GM18868 (cell line): ENCODE data around the gene MYCBPAP.
A peak's percentile ranks its signal among the peaks of the same experiment; 100 is the strongest.

Source experiments
- ATAC-seq: cut with Tn5 transposase; IDR thresholded peaks from one replicate; pipeline ENCODE4 v1.9.1; 2021; ENCODE audit warnings: mild to moderate bottlenecking, moderate library complexity; ENCODE audit not compliant: unreplicated experiment

MYCBPAP gene

DNA sequence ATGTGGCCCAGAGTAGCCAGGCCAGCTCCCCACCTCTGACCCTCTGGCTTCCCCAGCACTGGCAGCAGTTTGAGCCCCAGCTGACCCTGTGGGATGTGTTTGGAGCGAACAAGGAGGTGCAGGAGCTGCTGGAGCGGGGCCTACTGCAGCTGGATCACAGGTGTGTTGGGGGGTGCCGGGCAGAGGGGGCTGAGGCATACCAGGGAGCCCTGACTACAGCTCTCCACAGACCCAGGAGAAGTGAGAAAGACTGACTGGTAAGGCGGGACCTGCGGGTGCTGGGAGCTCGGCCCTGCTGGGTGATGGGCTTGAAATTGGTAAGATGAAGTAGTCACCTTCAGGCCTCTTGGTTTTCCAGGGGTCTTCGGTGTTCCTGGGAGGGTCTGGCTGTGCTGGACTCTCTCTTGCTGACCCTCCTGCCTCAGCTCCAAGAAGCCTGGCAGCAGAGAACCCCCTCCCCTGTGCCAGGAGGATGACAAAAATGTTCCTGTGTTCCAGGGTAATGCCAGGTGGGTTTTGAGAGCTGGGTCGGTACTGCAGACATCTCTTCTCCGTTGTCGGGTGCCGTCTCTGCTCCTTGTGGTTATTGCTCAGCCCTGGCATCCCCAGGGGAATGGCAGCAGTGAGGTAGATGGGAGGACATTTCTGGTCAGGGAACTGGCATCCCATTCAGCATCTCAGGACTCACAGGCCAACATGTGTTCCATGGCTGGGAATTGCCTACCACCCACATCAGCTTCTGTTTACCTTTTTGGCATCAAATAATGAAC lies 23.7 kb upstream of the MYCBPAP start:
- no peak for ATAC-seq

DNA sequence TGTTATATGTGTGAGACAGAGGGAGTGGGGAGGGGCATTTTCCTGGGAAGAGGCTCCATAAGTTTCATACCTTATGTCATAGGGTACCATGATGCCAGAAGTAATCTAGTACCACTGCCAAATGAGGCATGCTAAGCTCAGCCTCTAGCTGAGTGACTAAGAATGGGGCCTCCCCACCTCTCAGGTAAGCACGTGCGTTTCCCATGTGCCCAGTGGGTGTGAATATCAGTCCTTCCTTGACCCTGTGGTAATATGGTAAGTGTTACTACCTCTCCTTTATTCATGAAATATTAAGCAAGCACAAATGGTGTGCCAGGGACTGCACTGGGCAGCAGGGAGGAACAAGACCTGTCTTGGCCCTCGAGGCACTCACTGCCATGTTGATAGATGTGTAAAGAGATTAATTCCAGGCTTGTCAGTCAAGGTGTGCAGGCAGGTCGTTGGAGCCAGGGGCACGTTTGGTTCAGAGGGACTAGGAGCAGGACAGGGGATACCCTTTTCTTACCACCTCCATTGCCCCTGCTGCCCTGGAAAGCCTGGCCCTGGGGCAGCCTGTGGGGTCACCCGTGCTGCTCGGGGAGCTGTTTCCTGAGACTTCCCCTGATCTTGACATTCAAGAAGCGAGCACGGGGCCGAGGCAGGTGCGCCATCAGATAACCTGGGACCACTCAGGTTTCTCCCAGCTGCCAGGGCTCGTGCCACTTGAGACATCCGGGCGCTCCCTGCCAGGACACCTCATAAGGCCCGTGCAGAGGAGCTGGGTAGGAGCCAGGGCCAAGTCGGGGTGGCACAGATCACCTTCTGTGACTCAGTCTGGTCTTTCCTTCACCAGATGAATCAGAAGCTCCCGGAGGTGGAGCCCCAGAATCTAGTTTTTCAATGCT lies 20.8 kb upstream of the MYCBPAP start:
- ATAC-seq, result no peak

DNA sequence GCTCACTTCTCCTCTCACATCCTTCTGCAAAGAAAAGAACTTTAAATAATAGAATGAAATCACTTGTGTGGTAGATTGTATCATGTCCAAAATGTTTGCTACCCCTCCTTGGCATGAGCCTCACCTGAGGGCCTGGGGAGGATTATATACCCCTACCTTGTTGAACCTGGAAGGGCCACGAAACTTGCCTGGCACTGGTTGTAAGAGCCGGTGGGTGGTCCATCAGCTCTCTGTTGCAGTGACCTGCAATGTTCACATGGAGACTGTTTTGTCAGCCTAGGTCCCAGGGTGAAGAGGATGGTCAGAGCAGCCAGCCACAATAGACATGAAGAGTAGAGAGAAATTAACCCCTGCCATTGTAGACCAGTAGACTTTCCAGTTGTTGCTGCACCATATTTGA lies 19.4 kb upstream of the MYCBPAP start:
- ATAC-seq, result no peak

DNA sequence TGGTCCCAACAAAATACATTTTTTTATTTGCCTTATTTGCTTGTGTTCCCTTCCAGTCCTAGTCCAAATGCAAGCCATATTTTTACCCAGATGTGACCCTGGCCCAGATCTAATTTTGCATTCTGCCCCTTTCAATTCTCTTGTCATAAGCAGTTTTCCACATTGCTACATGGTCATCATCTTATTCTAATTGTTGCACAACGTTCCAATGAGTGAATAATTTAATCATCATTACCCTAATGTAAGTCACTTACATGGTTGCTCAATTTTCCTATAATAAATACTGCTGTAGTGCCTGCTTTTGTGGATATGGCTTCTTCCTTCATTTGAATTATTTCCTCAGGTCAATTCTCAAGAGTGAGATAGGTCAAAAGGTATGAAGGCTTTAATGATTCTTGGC lies 16.7 kb upstream of the MYCBPAP start:
- no peak for ATAC-seq

DNA sequence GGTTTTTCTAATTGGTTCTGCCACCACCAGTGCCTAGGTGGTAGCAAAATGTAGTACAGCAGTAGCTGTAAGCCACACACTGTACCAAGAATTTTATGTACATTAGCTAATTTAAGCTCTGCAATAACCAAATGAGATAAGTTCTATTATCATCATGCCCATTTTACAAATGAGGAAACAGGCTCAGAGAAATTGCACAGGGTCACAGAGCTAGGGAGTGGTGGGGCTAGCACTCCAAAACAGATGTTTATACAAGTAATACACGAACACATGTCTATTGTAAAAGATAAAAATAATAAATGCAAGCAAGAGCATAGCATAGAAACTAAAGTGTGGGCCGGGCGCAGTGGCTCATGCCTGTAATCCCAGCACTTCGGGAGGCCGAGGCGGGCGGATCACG lies 16.0 kb upstream of the MYCBPAP start:
- no peak for ATAC-seq

DNA sequence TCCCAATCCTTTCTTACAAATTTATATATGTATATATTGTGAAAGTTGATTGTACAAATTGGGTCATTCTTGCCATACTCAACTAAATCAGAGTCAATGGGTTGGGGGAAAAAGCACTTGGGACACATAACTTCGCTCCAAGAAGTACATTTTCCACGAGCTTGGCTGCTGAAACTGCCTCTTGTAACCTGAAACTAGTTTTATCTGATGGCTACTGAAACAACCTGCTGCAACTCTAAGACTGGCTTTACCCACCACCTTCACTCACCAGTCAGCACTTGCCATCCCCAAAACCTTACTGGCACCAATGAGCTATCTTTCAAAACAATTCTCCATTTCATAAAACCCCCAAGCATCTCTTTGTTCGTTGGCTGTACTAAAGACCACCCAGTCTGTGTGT lies 14.5 kb upstream of the MYCBPAP start:
- ATAC-seq, result no peak

DNA sequence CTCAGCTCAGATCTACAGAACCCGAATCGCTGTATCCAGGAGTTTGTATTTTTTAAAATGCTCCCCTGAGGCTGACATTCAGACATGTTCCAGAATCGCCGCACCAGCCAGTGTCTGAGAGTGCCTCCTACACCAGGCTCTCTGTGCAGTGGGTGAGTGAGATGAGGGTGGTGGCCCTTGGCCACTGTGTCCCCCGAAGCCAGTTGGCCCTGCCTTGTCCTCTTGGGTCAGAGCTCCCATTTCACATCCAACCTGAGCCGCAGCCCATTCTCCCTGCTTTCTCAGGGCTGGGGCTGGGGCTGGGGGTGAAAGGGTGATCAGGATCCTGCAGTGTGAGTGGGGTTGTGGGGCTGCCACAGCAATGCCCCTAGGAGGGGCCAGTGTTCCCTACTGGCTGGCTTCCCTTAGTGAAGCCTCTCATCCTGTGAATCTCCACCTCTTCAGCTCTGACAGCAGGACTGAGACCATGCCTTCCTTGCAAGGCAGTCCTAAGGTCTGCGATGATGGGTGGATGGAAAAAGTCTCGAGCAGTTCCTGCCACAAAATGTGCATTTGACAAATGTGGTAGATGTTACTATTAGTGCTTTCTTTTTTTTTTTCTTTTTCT lies 12.9 kb upstream of the MYCBPAP start:
- no peak for ATAC-seq

DNA sequence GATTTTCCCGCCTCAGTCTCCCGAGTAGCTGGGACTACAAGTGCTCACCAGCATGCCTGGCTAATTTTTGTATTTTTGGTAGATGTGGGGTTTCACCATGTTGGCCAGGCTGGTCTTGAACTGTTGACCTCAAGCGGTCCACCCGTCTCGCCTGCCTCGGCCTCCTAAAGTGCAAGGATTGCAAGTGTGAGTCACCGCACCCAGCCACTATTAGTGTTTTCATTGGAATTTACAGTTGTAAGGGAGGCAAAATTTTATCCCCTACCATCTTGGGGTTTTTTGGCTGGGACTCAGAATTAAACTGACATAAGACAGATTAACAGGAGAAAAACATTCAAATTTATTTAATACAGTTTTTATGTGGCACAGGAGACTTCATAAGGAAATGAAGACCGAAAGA lies 12.3 kb upstream of the MYCBPAP start:
- ATAC-seq, result no peak

DNA sequence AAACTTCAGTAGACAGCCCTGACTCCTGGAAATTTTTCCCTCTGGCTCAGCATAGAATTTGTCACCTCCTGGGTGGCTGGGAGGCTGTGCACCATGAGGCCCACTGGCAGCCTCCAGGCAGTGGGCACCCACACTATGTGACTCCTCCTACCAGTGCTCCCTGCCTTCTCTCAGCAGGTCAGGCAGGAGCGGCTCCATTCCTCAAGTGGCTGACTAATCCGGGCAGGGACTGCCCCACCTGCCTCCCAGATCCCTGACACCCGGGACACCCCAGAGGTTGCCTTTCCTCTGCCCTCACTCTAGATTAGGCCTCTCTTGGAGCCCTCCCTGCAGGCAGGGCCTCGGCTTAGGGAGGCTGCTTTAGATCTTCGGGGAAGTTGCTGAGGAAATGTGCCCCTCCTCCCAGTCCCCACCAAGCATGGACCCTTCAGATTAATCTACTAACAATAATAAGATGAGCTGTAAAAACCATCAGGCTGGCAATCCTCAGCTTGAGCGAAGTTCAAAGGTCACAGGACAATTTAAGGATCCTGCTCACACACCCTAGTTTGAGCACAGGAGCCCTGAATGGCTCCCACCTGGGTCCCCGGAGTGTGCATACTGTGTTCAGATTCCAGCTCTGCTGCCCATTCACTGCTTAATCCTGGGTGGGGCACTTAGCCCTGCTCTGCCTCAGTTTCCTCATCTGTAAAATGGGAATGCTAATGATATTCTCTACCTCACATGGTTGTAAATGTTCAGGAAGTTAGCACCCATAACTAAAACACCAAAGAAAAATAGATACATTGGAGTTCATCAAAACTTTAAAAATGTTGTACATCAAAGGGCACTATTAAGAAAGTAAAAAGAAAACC lies 10.0 kb upstream of the MYCBPAP start:
- no peak for ATAC-seq

DNA sequence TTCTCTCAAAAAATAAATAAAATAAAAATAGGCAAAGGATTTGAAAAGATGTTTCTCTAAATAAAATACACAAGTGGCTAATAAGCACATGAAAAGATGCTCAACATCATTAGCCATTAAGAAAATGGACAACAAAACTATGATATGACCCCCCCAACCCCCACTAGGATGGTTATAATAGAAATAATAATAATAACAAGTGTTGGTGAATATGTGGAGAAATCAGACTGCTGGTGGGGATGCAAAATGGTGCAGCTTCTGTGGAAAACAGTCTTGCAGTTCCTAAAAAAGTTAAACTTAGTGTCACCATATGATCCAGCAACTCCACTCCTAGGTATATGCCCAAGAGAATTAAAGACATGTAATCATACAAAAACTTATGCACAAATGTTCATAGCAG lies 9.0 kb upstream of the MYCBPAP start:
- no peak for ATAC-seq

DNA sequence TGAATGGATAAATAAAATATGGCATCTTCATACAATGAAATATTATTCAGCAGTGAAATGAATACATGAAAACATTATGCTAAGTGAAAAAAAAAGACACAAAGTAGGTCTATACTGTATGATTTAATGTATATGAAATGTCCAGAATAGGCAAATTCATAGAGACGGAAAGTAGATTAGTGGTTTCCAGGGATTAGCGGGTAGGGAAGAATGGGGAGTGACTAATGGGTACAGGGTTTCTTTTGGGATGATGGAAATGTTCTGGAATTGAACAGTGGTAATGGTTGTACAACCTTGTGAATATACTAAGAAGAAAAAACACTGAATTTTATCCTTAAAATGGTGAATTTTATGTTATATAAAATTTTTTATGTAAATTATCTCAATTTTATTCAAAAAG lies 8.5 kb upstream of the MYCBPAP start:
- ATAC-seq, result no peak

DNA sequence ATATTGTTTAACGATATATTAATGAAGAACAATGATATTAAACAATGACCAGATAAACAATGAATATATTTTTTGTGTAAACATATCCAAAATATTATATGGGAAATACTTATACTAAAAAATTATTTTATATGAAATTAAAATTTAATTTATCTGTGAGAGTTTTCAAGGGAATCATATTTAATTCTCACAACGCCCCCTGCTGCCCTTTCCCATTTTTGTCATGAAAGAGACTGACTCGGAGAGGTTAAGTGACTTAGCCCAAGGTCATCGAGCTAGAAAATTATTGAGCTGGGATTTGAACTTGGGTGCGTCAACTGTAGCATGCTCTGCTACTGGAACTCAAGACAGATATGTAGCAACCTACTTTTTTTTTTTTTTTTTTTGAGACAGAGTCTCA lies 7.2 kb upstream of the MYCBPAP start:
- ATAC-seq, result no peak

DNA sequence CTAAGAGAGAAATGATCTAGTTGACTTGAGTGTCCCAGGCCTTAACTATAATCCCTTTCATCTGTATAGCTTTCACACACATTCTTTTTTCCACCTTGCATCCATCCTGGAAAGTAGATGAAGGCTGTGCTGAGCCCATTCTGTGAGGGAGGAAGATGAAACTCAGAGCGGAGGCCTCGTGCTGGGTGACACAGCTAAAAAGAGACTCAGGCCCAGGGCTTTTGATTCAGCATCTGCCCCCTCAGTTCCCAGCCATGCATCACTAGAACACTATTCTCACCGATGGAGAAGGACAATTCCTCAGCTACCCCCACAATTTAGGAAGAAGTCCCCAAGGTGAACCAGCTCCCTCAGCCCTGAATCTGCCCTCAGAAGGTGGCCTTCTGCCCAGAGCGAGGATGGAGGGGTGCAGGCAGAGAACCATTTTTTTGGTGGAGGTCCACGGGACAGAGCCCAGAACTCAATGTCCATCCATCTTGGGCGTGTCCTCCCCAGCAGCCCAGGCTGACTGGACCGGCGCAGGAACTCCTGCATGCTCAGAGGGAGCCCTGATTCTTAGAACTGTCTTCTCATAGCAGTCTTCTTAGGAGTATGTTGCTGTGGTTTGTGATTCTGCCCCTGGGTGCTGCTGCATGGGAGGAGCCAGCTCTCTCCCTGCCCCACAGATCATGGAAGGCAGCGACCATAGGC lies 5.8 kb upstream of the MYCBPAP start:
- ATAC-seq, result no peak

DNA sequence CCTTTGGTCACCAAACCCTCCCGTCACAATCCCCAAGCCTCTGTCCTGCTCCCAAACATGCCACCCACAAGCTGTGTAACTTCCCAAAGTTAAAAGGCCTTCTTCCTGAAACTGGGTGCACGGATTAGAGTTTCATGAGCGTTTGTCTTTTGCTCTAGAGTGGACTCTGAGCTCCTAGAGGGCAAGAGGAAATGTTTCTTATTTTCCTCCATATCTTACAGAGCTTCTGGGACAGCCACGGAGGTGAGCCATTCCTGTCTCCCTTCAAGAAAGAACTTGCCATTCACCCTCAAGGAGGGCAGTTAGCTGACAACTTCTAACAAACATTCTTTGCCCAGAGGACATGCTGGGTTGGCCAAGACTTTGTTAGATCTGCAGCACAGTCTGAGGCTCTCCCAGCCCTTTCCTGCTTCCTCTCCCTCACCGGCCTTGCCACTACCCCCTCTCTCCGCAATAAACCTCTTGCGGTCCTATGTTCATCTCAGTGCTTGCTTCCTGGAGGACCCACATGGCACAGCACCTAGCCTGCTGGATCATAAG lies 2.6 kb upstream of the MYCBPAP start:
- no peak for ATAC-seq

DNA sequence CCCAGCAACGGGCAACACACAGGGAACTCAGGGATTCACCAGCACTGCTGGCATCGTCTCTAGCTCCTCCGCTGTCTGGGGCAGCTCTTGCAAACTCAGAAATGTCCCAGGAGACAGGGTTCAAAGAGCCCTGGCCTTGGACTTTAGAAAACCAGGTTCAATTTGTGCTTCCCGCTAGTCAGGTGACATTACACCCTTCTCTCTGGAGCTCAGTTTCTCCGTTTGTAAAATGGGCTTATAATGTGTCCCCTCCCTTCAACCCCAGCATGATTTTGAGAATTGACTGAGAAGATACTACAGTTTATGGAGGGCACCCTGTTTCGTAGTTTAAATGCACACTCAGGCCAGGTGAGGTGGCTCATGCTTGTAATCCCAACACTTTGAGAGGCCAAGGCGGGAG lies 1.9 kb upstream of the MYCBPAP start:
- no peak for ATAC-seq

DNA sequence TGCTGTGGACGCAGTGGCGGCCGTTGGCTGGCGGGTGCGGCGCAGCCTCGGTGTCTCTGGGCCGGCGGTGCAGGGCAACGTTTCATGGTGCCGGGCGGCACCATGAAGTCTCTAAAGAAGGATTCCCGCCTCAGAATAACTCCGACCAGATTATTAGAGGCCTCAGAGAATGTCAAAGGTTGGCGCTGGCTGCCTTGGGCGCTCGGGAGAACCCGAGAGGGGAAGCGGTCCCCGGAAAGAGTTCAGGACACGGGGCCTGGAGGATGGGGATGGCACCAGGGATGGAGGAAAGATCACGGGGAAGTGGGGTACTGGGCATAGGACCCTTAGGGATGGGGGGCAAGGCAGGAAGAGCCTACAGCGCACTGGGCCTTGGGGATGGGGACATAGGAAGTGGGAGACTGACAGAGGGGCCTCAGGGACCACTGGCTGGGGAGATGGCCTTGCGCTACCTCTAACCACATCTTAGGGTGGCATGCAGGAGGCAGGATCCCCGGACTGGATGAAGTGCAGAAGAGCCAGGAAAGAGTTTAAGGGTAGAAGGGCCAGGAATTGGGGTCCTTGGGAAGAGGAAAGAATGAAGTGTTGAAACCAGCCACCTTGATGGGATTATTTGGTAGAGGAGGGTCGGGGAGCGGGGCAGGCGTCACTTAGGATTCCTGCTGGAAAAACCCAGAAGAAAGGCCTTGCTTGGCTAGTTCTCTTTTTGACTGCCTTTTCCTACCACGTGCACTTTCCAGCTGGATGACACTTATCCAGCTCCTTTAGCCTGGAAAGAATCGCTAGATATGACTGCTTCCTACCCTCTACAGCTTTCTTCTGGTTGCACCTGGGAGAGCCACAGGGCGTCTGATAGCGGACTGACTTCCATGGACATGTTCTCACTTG lies 578 bp downstream of the MYCBPAP start:
- no peak for ATAC-seq

DNA sequence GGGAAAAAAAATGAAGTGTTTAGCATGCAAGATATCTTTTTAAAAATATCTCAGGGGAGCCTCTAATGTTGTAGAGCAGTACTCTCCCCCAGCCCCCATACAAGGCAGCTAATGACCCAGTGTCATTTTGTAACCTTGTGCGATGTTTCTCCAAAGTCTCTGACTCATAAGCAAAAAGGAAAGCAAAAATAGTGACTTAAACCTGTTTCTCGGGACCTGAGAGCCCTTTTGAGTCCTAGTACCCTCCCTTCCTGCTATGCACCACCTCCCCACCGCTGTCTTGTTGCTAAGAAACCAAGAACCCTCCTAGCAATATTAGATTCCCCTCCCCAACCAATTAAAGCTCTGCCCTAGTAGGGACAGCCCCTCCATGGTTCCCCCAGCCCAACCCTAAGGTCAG lies 2.8 kb downstream of the MYCBPAP start:
- peak; percentile 89 for ATAC-seq

DNA sequence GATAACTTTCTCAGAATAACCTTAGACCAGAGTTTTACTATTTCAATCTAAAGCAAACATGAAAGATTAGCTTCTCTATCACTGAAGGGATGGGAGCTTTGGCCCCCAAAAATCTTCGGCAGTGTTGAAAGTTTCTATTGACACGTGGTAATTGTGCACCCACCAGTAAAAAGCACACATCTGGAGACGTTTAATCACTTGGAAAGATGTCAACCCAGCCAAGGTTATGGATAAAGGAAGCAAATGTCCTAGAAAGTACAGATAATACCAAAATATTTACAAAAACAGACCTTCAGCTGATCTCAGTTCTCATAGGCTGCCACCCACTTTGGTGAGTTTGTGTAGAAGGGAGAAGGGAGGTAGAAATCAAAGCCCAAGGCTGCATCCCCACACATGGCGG lies 5.3 kb downstream of the MYCBPAP start:
- ATAC-seq, result no peak

DNA sequence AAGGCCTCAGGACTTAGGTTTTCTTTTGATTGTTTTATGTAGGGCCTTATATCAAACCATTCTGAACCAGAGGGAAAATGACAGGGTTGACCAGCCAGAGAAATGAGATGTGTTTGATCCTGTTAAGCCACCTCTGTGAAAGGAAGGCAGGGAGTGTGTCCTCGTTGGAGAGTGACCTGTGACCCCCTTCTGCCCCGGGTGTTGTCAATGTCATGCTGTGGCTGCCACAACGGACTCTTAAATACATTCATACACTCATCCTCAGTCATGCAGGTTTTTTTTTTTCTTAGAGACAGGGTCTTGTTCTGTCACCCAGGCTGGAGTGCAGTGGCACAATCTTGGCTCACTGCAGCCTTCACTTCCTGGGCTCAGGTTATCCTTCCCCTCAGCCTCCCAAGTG lies 6.1 kb downstream of the MYCBPAP start:
- no peak for ATAC-seq
